Subcutaneous adipose tissue (tissue), 4 donors: ENCODE results near the gene GJC2. TPM values are rescaled to one million over a fixed set of nuclear protein-coding genes. Genes with fewer than 3 reads are reported as not detected.

Experiments
- CTCF ChIP-seq: fragments of 450-650 bp; IDR thresholded peaks from one replicate; pipeline ENCODE4 v1.5.1; 2016; ENCODE audit warnings: low read depth, mild to moderate bottlenecking, control low read depth, antibody characterized with exemption, moderate library complexity
- total RNA-seq, 4 donors: library from RNA; depleted of rRNA; stranded (reverse); fragments of >200 nt; gene quantifications; one replicate each; pipeline ENCODE4 v1.1.0, GENCODE V29; 2016

Gene GJC2
- total RNA-seq, 4 donors from 2014 or later = 0.68 to 3.0 (median 1.1) TPM

- TF ChIP-seq CTCF = no peak
These were observed 44.3 kb upstream of the GJC2 start for GRCh38 chr1:228105270-228105995.

GRCh38 chr1:228105996-228106799 is 43.5 kb upstream of the GJC2 start:
- no peak for TF ChIP-seq CTCF

GRCh38 chr1:228106800-228107054 is 43.0 kb upstream of the GJC2 start:
- TF ChIP-seq CTCF = no peak

GRCh38 chr1:228107636-228108035 is 42.1 kb upstream of the GJC2 start:
- TF ChIP-seq CTCF = no peak

GRCh38 chr1:228108055-228108690 is 41.6 kb upstream of the GJC2 start:
- no peak for TF ChIP-seq CTCF

GRCh38 chr1:228108742-228109072 is 41.0 kb upstream of the GJC2 start:
- no peak for TF ChIP-seq CTCF
